ENCODE results near the gene UBA52.

DNA sequence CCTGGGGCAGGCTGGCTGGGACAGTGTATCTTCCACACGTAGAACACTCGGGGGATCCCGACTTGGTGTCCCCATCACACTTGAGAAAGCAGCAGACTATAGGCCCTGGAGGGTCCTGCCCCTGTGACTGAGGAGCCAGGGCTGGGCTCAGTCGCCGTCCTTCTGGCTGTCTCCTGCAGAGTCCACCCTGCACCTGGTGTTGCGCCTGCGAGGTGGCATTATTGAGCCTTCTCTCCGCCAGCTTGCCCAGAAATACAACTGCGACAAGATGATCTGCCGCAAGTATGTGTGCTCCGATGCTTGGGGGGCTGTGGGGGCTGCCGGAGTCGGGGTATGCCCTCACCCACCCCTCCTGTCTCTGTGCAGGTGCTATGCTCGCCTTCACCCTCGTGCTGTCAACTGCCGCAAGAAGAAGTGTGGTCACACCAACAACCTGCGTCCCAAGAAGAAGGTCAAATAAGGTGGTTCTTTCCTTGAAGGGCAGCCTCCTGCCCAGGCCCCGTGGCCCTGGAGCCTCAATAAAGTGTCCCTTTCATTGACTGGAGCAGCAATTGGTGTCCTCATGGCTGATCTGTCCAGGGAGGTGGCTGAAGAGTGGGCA is 3.1 kb downstream of the UBA52 start:
- TF ChIP-seq, protein P1, sequence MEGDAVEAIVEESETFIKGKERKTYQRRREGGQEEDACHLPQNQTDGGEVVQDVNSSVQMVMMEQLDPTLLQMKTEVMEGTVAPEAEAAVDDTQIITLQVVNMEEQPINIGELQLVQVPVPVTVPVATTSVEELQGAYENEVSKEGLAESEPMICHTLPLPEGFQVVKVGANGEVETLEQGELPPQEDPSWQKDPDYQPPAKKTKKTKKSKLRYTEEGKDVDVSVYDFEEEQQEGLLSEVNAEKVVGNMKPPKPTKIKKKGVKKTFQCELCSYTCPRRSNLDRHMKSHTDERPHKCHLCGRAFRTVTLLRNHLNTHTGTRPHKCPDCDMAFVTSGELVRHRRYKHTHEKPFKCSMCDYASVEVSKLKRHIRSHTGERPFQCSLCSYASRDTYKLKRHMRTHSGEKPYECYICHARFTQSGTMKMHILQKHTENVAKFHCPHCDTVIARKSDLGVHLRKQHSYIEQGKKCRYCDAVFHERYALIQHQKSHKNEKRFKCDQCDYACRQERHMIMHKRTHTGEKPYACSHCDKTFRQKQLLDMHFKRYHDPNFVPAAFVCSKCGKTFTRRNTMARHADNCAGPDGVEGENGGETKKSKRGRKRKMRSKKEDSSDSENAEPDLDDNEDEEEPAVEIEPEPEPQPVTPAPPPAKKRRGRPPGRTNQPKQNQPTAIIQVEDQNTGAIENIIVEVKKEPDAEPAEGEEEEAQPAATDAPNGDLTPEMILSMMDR (IDR thresholded peaks at IDR 0.05), result no peak
- no peak for TF ChIP-seq POLR2A (IDR thresholded peaks at IDR 0.05)
